DND-41 (cell line): ENCODE results near the gene TUBB2B.

Experiments used
- EZH2 ChIP-seq: IDR thresholded peaks from 3 replicates; pipeline ENCODE4 v1.6.1; 2012; ENCODE audit warnings: borderline replicate concordance, low read depth, mild to moderate bottlenecking, moderate library complexity, low read length, inconsistent platforms; ENCODE audit not compliant: severe bottlenecking
- TF ChIP-seq, protein P1 (sequence below): IDR thresholded peaks from 2 replicates; pipeline ENCODE4 v1.5.1; 2012; ENCODE audit warnings: borderline replicate concordance, low read length, moderate library complexity, mild to moderate bottlenecking; ENCODE audit not compliant: poor library complexity, severe bottlenecking; ENCODE audit errors: extremely low read depth

DNA sequence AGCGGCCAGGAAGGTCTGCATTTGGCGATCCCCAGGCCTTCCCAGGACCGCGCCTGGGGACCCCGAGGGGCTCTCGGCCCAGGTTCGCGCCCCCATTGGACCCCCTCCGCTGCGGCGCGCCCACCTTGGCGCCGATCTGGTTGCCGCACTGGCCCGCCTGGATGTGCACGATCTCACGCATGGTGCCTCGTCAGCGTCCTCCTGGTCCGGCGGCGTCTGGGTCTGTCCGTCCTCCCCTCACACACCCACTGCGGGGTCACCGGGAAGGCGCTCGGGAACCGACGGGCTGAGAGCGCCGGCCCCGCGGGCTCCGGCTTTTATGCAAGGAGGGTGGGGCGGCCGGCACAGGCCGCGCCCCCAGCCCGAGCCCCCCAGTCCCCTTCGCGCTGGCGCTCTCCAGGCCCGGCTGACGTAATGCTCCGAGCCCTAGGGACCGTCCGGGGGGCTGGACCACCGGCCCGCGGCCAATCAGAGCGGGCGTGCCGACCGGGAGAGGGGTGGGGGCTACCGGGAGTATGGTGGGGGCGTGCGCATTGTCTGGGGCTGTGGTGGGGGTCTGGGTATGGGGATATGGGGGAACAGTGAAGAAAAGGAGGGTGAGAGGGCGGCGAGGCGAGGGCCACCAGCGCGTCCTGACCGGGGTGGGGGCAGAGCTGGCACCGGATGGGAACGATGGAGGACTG, at the start of gene TUBB2B:
- TF ChIP-seq, protein P1, sequence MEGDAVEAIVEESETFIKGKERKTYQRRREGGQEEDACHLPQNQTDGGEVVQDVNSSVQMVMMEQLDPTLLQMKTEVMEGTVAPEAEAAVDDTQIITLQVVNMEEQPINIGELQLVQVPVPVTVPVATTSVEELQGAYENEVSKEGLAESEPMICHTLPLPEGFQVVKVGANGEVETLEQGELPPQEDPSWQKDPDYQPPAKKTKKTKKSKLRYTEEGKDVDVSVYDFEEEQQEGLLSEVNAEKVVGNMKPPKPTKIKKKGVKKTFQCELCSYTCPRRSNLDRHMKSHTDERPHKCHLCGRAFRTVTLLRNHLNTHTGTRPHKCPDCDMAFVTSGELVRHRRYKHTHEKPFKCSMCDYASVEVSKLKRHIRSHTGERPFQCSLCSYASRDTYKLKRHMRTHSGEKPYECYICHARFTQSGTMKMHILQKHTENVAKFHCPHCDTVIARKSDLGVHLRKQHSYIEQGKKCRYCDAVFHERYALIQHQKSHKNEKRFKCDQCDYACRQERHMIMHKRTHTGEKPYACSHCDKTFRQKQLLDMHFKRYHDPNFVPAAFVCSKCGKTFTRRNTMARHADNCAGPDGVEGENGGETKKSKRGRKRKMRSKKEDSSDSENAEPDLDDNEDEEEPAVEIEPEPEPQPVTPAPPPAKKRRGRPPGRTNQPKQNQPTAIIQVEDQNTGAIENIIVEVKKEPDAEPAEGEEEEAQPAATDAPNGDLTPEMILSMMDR: no peak
- no peak for TF ChIP-seq EZH2
